GM12872 (cell line): ENCODE data around the gene ZNF552.

ENCODE experiments used
- TF ChIP-seq, protein P1 (sequence below): IDR thresholded peaks from 3 replicates; pipeline ENCODE4 v1.5.1; 2011; ENCODE audit warnings: low read depth, mild to moderate bottlenecking, low read length, moderate library complexity; ENCODE audit not compliant: insufficient read depth

Gene ZNF552

DNA sequence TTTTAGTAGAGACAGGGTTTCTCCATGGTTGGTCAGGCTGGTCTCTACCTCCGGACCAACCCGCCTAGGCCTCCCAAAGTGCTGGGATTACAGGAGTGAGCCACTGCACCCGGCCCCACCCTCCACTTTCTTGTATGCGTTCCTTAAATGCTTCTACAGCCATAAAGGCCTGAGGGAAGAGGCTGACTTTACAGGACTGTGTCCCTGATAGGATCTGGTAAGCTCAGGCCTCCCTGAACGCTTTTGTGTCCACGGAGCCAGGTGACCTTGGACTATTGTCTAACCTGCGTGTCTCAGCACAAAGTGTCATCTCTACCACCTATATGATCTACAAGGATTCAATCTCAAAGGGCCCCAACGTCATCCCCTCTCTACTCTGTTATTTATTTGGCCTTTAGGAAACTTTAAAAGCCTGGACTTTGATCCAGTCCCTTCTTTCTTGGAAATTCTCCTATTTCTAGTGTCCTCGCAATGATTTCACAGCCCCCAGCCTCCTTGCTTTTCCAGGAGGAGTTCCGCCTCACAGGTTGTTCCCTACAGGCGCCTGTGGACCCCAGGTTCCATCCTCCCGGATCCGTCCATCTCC, 701 bp downstream of the ZNF552 start:
- TF ChIP-seq, protein P1, sequence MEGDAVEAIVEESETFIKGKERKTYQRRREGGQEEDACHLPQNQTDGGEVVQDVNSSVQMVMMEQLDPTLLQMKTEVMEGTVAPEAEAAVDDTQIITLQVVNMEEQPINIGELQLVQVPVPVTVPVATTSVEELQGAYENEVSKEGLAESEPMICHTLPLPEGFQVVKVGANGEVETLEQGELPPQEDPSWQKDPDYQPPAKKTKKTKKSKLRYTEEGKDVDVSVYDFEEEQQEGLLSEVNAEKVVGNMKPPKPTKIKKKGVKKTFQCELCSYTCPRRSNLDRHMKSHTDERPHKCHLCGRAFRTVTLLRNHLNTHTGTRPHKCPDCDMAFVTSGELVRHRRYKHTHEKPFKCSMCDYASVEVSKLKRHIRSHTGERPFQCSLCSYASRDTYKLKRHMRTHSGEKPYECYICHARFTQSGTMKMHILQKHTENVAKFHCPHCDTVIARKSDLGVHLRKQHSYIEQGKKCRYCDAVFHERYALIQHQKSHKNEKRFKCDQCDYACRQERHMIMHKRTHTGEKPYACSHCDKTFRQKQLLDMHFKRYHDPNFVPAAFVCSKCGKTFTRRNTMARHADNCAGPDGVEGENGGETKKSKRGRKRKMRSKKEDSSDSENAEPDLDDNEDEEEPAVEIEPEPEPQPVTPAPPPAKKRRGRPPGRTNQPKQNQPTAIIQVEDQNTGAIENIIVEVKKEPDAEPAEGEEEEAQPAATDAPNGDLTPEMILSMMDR, result no peak

DNA sequence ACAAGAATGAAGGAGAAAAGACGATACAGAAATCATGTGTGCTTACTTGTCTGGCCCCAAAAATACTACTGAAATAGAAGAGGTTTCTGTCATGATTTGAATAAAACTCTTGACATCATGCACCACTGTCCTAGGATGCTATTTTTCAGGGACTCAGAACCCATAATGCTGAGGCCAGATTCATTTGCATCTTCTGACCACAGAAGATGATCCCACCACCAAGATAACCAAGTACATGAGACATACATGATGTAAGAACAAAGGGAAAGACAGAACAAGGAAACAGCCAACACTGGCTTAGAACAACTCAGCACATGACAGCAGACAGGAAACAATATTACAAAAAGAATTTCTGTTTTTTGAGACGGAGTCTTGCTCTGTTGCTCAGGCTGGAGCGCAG, 2.5 kb downstream of the ZNF552 start:
- TF ChIP-seq, protein P1, result no peak

DNA sequence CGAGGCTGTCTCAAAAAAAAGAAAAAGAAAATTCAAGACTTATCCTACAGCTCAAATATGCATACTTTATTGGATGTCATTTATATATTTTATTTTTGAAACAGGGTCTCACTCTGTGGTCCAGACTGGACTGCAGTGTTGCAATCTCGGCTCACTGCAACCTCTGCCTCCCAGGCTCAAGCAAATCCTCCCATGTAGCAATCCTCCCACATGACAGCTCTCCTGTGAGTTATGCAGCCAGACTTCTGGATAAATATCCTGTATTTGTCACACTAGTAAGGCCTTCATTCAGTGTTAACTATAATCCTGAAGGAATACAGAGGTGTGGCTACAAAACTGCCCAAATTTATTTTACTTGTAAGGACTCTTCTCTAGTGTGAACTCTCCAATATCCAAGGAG, 7.2 kb downstream of the ZNF552 start:
- TF ChIP-seq, protein P1, result no peak

DNA sequence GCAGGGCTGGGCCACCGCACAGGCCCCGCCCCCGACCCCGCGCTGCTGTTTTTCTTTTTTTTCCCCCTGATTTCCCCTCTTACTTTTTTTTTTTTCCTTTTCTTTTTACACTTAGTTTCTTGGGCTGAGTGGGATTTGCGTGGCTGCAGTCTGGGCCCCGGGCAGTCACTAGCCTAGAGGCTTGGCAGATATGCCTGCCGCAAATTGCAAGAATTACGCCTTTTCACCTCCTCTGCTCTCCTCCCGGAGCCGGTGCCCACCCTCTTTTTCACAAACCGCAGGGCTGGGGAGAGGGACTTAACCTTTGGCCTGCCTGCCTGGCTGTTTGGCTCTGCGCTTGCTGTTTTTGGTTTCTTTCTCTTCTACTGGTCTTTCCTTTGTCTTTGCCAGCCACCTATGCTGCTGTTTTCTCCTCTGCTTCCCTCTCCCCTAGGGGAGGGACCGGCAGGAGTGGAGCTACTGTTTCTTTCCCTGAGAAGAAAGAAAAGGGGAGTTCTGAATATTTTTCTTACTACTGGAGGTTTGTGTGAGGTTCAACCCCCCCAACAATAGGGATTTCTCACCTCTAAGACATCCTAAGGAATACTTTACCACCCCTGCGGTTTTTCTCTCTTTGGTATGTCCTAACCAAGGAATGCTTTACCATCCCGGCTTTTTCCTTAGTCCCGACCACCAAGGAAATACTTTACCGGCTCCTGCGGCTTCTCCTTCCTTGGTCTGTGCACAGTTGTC, 11.0 kb downstream of the ZNF552 start:
- TF ChIP-seq, protein P1, result no peak

DNA sequence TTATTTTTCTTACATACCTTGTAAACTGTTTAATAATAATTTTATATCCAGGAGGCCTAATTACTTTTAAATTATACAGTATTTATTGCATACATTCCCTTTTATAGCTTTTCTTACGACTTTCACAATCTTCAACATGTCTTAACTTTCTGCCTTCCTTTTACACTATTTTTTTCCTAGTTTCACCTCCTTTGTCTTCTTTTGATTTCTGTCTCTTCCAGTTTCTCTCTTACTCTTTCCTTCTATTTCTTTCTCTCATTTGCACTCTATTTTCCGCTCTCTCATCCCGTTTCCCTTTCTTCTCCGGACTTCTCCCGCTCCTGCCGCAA, 11.5 kb downstream of the ZNF552 start:
- TF ChIP-seq, protein P1, result no peak

DNA sequence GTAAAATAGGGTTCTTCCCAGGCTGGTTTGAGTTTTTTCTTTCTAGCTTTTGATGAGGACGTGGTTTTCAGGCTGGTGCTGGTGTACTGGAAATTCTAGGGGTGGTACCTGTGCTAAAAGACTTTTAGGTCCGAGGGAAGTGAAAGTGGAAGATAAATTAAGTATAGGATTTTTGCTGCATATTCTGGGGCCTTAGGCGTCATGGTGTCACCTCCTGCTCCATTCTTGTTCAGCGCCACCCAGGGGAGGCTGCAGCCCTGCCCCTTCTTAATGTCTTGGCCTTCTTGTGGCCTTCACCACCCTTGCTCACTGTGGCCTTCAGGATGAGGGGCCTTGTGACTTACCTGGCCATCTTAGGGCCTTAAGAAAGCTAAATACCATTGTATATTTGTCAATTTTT, 12.4 kb downstream of the ZNF552 start:
- TF ChIP-seq, protein P1, result no peak

DNA sequence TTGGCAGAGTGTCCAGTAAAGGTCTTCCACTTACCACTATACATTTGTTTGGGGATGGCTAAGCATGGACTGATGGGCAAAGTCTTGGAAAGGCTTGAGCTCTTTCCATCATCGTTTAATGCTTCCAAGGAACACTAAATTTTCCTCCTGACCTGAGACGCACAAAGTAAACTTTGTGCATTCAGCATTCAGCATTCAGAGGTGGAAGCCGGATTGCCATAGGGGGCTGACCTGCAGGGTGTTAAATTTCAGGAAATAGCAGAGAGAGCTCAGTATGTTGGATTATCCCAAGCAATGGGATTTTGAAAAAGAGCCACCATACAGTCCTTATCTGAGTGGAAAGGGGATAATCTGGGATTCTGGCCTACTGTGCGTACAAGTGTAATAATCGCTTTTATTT, 14.0 kb downstream of the ZNF552 start:
- TF ChIP-seq, protein P1, result no peak
